ENCODE results near the gene STXBP6. TPM values are rescaled to one million over a fixed set of nuclear protein-coding genes. Genes with fewer than 3 reads are reported as not detected.

The STXBP6 gene
- total and polyA plus RNA-seq, 8 donors: 17.2 to 54.1 (median 47.1) TPM

- TF ChIP-seq CTCF (IDR thresholded peaks at IDR 0.05): no peak
- H3K27me3 ChIP-seq: no peaks in the 10 kb centered on the region
- peak; percentile 65 for ATAC-seq
- DNase-seq: peak in 1 of 4 donors; percentile 13
- no peaks in the 10 kb centered on the region for H3K4me1 ChIP-seq
- H3K9me3 ChIP-seq: peaks cover 0 to 7% of the 10 kb centered on the region in 2 donors
- intact Hi-C loops (cut with DNase I): no loop called here
- H3K36me3 ChIP-seq: no peaks in the 10 kb centered on the region
- no peak overlapping the region for H3K27ac ChIP-seq
- no peak overlapping the region for H3K4me3 ChIP-seq
These were observed 157.4 kb downstream of the STXBP6 start for GRCh38 chr14:24892497-24893051.

GRCh38 chr14:24891987-24892496, 157.9 kb downstream of the STXBP6 start:
- Histone ChIP-seq H3K27ac (no peak overlapping the region), H3K9me3 (peaks cover 0 to 7% of the 10 kb centered on the region in 2 donors), H3K4me1 (no peaks in the 10 kb centered on the region), H3K36me3 (no peaks in the 10 kb centered on the region), H3K27me3 (no peaks in the 10 kb centered on the region), H3K4me3 (no peak overlapping the region)
- no peak for TF ChIP-seq CTCF (IDR thresholded peaks at IDR 0.05)
- intact Hi-C loops (cut with DNase I): no loop called here
- DNase-seq: no peak
- no peak for ATAC-seq

GRCh38 chr14:24890716-24891115, 159.2 kb downstream of the STXBP6 start:
- H3K27ac ChIP-seq: no peak overlapping the region
- intact Hi-C loops (cut with DNase I): no loop called here
- no peaks in the 10 kb centered on the region for H3K36me3 ChIP-seq
- peaks cover 0 to 7% of the 10 kb centered on the region in 2 donors for H3K9me3 ChIP-seq
- no peaks in the 10 kb centered on the region for H3K27me3 ChIP-seq
- DNase-seq (no peak), ATAC-seq (no peak)
- TF ChIP-seq CTCF (IDR thresholded peaks at IDR 0.05): no peak
- no peaks in the 10 kb centered on the region for H3K4me1 ChIP-seq
- no peak overlapping the region for H3K4me3 ChIP-seq

- TF ChIP-seq CTCF (IDR thresholded peaks at IDR 0.05): no peak
- Histone ChIP-seq H3K36me3 (no peaks in the 10 kb centered on the region), H3K4me3 (no peak overlapping the region), H3K4me1 (no peaks in the 10 kb centered on the region), H3K27me3 (no peaks in the 10 kb centered on the region), H3K27ac (no peak overlapping the region), H3K9me3 (peaks cover 0 to 7% of the 10 kb centered on the region in 2 donors)
- no peak for ATAC-seq
- intact Hi-C loops (cut with DNase I): no loop called here
- no peak for DNase-seq
These were observed 160.1 kb downstream of the STXBP6 start for GRCh38 chr14:24889843-24890242.

GRCh38 chr14:24888532-24888931, 161.4 kb downstream of the STXBP6 start:
- no peak overlapping the region for H3K27ac ChIP-seq
- no peak for ATAC-seq
- no peaks in the 10 kb centered on the region for H3K36me3 ChIP-seq
- H3K4me1 ChIP-seq: no peaks in the 10 kb centered on the region
- DNase-seq: no peak
- intact Hi-C loops (cut with DNase I): no loop called here
- H3K9me3 ChIP-seq: peaks cover 0 to 7% of the 10 kb centered on the region in 2 donors
- no peaks in the 10 kb centered on the region for H3K27me3 ChIP-seq
- TF ChIP-seq CTCF (IDR thresholded peaks at IDR 0.05): no peak
- no peak overlapping the region for H3K4me3 ChIP-seq
